K562 (cell line): ENCODE data around the gene MAN1A1. TPM values are rescaled to one million over a fixed set of nuclear protein-coding genes. Genes with fewer than 3 reads are reported as not detected.

Source experiments
- BRD9 ChIP-seq: fragments of 450-650 bp; IDR thresholded peaks from 2 replicates; pipeline ENCODE4 v1.6.1; 2018; ENCODE audit warnings: low read depth; ENCODE audit not compliant: partially characterized antibody
- EP300 ChIP-seq: IDR thresholded peaks from 2 replicates; pipeline ENCODE4 v1.6.1; 2012; ENCODE audit warnings: low read length, improper control_type of control experiment
- ETV1 ChIP-seq: fragments of 450-650 bp; conservative IDR thresholded peaks from 2 replicates; pipeline ENCODE4 v1.6.1; 2016; ENCODE audit warnings: missing genetic modification characterization, control low read depth, low read depth, missing compliant biosample characterization
- GTF2E2 ChIP-seq: fragments of 200-800 bp; sonication (Bioruptor generic); IDR thresholded peaks from 2 replicates; pipeline ENCODE4 v1.6.1; 2016; ENCODE audit warnings: missing genetic modification characterization, missing compliant biosample characterization
- HDAC8 ChIP-seq: fragments of 450-650 bp; IDR thresholded peaks from 2 replicates; pipeline ENCODE4 v1.6.1; 2016; ENCODE audit warnings: mild to moderate bottlenecking, missing genetic modification characterization, moderate library complexity, missing compliant biosample characterization
- MECOM ChIP-seq: fragments of 250-450 bp; sonication (Bioruptor Pico); IDR thresholded peaks from 2 replicates; pipeline ENCODE4 v1.8.0; 2022; ENCODE audit warnings: inconsistent platforms
- SMARCE1 ChIP-seq: fragments of 450-650 bp; IDR thresholded peaks from 2 replicates; pipeline ENCODE4 v1.7.1; 2016; ENCODE audit warnings: mild to moderate bottlenecking
- ZNF197 ChIP-seq: fragments of 200-800 bp; sonication (Bioruptor generic); IDR thresholded peaks from 2 replicates; pipeline ENCODE4 v1.6.1; 2016; ENCODE audit warnings: low read depth, missing genetic modification characterization, missing compliant biosample characterization
- ZNF217 ChIP-seq: sonication (generic); formaldehyde crosslinking; IDR thresholded peaks from 2 replicates; pipeline ENCODE4 v1.8.0; 2022; ENCODE audit warnings: mild to moderate bottlenecking, missing genetic modification reagents
- ZNF384 ChIP-seq: IDR thresholded peaks from 2 replicates; pipeline ENCODE4 v1.6.1; 2012; ENCODE audit warnings: low read depth, low read length, improper control_type of control experiment
- polyA plus RNA-seq, 8 experiments: library from polyadenylated mRNA; depleted of rRNA in 4 of 8; stranded (reverse) in 5 of 8; unstranded in 3 of 8; fragments of >200 nt; fragmentation: Nextera tagmentation in 2 of 8; fragmentation: Illumina TruSeq in 1 of 8; extraction: Ambion mirVana in 2 of 8; extraction: Trizol in 1 of 8; gene quantifications; 2 replicates each; pipeline versions ENCODE4 v1.2.1 to v1.2.3, GENCODE V29; 2011 to 2014; ENCODE audit warnings: inconsistent platforms in 1 of 8, missing spikeins in 1 of 8
- total RNA-seq, 7 experiments: library from RNA; depleted of rRNA in 6 of 7; stranded (reverse); fragments of >200 nt in 6 of 7; fragmentation: Illumina TruSeq in 2 of 7; extraction: Trizol in 2 of 7; gene quantifications; 2 replicates each; pipeline versions ENCODE4 v1.2.1 to v1.2.3, GENCODE V29; 2011 to 2021; ENCODE audit warnings: low replicate concordance in 1 of 7
- TF ChIP-seq, protein P1 (sequence below): fragments of 250-450 bp; sonication (Bioruptor Pico); IDR thresholded peaks from 2 replicates; pipeline ENCODE4 v1.5.1; 2021; ENCODE audit warnings: mild to moderate bottlenecking
- TF ChIP-seq, protein P2 (sequence below): fragments of 450-650 bp; IDR thresholded peaks from 2 replicates; pipeline ENCODE4 v1.6.1; 2017; ENCODE audit warnings: antibody characterized with exemption, mild to moderate bottlenecking
- TF ChIP-seq, protein P3 (sequence below): sonication (generic); formaldehyde crosslinking; IDR thresholded peaks from 2 replicates; pipeline ENCODE4 v1.8.1; 2023; ENCODE audit warnings: mild to moderate bottlenecking, missing genetic modification reagents
- TF ChIP-seq, protein P4 (sequence below): IDR thresholded peaks from 2 replicates; pipeline ENCODE4 v1.6.1; 2012; ENCODE audit warnings: low read depth, low read length, improper control_type of control experiment, borderline replicate concordance
- TF ChIP-seq, protein P5 (sequence below): sonication (generic); formaldehyde crosslinking; IDR thresholded peaks from 2 replicates; pipeline ENCODE4 v1.9.0; 2022; ENCODE audit warnings: mild to moderate bottlenecking, missing genetic modification reagents
- TF ChIP-seq, protein P6 (sequence below), 2 experiments: fragments of 450-650 bp in 1 of 2; sonication (generic) in 1 of 2; formaldehyde crosslinking in 1 of 2; IDR thresholded peaks in 1 of 2; conservative IDR thresholded peaks in 1 of 2; 2 replicates each; pipeline versions ENCODE4 v1.6.1 to v1.8.1; 2016 to 2023; ENCODE audit warnings: mild to moderate bottlenecking in 2 of 2, moderate library complexity in 2 of 2, inconsistent platforms in 1 of 2, missing genetic modification reagents in 1 of 2

Gene MAN1A1
- total and polyA plus RNA-seq, 9 of the 15 experiments (the other 6 are each of a cell fraction or from before 2014, with no cell fraction given) = 24.5 to 78.4 (median 59.7) TPM

DNA sequence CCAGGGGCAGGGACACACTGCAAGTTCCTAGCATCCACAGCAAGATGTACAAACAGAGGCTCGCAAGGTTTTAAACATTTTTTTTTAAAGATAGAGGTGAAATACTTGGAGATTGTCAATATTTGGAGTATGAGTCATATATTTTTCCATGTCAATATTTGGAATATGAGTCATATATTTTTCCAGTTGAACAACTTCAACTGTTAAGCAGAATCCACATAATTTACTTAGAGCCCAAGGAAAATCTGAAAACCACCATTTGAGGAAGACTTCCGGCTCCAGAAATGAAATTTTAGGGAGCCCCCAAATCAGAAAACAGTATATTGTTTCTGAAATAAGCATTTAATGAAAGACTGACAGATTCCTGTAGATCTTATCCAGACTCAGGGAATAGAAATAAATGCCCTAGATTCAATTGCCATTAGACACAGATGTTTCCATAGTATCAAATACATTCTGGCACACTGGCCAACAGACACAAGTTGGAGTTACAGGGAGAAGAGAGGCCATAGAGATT, 219.5 kb downstream of the MAN1A1 start (continued):
- TF ChIP-seq, protein P1, sequence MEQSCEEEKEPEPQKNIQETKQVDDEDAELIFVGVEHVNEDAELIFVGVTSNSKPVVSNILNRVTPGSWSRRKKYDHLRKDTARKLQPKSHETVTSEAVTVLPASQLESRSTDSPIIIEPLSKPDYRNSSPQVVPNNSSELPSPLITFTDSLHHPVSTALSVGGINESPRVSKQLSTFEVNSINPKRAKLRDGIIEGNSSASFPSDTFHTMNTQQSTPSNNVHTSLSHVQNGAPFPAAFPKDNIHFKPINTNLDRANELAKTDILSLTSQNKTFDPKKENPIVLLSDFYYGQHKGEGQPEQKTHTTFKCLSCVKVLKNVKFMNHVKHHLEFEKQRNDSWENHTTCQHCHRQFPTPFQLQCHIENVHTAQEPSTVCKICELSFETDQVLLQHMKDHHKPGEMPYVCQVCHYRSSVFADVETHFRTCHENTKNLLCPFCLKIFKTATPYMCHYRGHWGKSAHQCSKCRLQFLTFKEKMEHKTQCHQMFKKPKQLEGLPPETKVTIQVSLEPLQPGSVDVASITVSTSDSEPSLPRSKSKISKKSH (CRISPR knock-in tag) = no peak
- TF ChIP-seq ZNF384 (peak; percentile 40; the same call in 1 of the 2 replicates), EP300 (peak; percentile 76), BRD9 (no peak), ETV1 (tag) (no peak), SMARCE1 (peak; percentile 91; the same call in 1 of the 2 replicates), MECOM (CRISPR knock-in tag) (no peak), HDAC8 (tag) (no peak), ZNF217 (CRISPR knock-in tag) (no peak), ZNF197 (no peak), GTF2E2 (tag) (peak; percentile 83)
- TF ChIP-seq, protein P2, sequence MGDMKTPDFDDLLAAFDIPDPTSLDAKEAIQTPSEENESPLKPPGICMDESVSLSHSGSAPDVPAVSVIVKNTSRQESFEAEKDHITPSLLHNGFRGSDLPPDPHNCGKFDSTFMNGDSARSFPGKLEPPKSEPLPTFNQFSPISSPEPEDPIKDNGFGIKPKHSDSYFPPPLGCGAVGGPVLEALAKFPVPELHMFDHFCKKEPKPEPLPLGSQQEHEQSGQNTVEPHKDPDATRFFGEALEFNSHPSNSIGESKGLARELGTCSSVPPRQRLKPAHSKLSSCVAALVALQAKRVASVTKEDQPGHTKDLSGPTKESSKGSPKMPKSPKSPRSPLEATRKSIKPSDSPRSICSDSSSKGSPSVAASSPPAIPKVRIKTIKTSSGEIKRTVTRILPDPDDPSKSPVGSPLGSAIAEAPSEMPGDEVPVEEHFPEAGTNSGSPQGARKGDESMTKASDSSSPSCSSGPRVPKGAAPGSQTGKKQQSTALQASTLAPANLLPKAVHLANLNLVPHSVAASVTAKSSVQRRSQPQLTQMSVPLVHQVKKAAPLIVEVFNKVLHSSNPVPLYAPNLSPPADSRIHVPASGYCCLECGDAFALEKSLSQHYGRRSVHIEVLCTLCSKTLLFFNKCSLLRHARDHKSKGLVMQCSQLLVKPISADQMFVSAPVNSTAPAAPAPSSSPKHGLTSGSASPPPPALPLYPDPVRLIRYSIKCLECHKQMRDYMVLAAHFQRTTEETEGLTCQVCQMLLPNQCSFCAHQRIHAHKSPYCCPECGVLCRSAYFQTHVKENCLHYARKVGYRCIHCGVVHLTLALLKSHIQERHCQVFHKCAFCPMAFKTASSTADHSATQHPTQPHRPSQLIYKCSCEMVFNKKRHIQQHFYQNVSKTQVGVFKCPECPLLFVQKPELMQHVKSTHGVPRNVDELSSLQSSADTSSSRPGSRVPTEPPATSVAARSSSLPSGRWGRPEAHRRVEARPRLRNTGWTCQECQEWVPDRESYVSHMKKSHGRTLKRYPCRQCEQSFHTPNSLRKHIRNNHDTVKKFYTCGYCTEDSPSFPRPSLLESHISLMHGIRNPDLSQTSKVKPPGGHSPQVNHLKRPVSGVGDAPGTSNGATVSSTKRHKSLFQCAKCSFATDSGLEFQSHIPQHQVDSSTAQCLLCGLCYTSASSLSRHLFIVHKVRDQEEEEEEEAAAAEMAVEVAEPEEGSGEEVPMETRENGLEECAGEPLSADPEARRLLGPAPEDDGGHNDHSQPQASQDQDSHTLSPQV = 0 out of 2 replicates have a peak, but pooled peaks have one; percentile 41
- TF ChIP-seq, protein P3, sequence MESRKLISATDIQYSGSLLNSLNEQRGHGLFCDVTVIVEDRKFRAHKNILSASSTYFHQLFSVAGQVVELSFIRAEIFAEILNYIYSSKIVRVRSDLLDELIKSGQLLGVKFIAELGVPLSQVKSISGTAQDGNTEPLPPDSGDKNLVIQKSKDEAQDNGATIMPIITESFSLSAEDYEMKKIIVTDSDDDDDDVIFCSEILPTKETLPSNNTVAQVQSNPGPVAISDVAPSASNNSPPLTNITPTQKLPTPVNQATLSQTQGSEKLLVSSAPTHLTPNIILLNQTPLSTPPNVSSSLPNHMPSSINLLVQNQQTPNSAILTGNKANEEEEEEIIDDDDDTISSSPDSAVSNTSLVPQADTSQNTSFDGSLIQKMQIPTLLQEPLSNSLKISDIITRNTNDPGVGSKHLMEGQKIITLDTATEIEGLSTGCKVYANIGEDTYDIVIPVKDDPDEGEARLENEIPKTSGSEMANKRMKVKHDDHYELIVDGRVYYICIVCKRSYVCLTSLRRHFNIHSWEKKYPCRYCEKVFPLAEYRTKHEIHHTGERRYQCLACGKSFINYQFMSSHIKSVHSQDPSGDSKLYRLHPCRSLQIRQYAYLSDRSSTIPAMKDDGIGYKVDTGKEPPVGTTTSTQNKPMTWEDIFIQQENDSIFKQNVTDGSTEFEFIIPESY (CRISPR knock-in tag) = no peak
- TF ChIP-seq, protein P4, sequence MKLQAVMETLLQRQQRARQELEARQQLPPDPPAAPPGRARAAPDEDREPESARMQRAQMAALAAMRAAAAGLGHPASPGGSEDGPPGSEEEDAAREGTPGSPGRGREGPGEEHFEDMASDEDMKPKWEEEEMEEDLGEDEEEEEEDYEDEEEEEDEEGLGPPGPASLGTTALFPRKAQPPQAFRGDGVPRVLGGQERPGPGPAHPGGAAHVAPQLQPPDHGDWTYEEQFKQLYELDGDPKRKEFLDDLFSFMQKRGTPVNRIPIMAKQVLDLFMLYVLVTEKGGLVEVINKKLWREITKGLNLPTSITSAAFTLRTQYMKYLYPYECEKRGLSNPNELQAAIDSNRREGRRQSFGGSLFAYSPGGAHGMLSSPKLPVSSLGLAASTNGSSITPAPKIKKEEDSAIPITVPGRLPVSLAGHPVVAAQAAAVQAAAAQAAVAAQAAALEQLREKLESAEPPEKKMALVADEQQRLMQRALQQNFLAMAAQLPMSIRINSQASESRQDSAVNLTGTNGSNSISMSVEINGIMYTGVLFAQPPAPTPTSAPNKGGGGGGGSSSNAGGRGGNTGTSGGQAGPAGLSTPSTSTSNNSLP = 0 out of 2 replicates have a peak, but pooled peaks have one; percentile 18
- TF ChIP-seq, protein P5, sequence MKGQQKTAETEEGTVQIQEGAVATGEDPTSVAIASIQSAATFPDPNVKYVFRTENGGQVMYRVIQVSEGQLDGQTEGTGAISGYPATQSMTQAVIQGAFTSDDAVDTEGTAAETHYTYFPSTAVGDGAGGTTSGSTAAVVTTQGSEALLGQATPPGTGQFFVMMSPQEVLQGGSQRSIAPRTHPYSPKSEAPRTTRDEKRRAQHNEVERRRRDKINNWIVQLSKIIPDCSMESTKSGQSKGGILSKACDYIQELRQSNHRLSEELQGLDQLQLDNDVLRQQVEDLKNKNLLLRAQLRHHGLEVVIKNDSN = no peak
- TF ChIP-seq, protein P6, sequence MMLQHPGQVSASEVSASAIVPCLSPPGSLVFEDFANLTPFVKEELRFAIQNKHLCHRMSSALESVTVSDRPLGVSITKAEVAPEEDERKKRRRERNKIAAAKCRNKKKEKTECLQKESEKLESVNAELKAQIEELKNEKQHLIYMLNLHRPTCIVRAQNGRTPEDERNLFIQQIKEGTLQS (IDR thresholded peaks at IDR 0.05) = peak; percentile 95
- TF ChIP-seq, protein P6 (CRISPR knock-in tag; conservative IDR thresholded peaks at IDR 0.05) = no peak; the same call in 1 of the 2 replicates
